ENCODE measurements around the gene PPP2R1B. TPM values are rescaled to one million over a fixed set of nuclear protein-coding genes. Genes with fewer than 3 reads are reported as not detected.

PPP2R1B gene
- total and polyA plus RNA-seq, 2 donors, result 10.5 to 15.4 TPM

DNA sequence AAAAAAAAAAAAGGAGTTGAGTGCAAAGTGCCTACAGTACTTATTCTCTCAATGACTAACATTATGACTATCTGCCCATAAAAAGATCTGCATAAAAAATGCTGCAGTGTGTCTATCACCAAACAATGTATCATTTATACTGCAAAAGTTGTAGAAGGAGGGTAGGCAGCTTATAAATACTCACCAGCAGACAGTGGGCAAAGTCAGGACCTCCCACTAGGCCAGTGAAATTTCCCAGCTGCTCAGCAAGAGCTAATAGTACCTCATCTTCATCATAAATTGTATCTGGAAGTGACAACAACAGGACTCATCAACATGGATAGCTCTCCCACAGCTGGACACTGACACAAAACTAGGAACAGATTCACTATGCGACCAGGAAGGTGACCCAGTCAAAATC, 1.6 kb downstream of the PPP2R1B start:
- H3K4me3 ChIP-seq (ENCODE audit: low read length in 2 of 2), result no peak overlapping the region
- H3K36me3 ChIP-seq (ENCODE audit: control insufficient read depth in 2 of 2, insufficient read depth in 2 of 2, low read length in 1 of 2), result peaks cover 29 to 38% of the 10 kb centered on the region in 2 donors
- no peaks in the 10 kb centered on the region for H3K9me3 ChIP-seq (ENCODE audit: control insufficient read depth in 2 of 2, insufficient read depth in 1 of 2, low read length in 1 of 2)
- no peak for DNase-seq (ENCODE audit: low read depth in 6 of 9, low spot score in 9 of 9)
- 94% methylated on average over 1 of the region's 1 CpG for WGBS
- H3K27me3 ChIP-seq (ENCODE audit: control insufficient read depth in 2 of 2, insufficient read depth in 1 of 2, low read length in 1 of 2), result no peaks in the 10 kb centered on the region
- no peak overlapping the region for H3K27ac ChIP-seq (ENCODE audit: low read depth in 1 of 2, low read length in 1 of 2)
- peaks cover 9 to 11% of the 10 kb centered on the region in 2 donors for H3K4me1 ChIP-seq (ENCODE audit: control insufficient read depth in 2 of 2, insufficient read depth in 2 of 2, low read length in 2 of 2)

DNA sequence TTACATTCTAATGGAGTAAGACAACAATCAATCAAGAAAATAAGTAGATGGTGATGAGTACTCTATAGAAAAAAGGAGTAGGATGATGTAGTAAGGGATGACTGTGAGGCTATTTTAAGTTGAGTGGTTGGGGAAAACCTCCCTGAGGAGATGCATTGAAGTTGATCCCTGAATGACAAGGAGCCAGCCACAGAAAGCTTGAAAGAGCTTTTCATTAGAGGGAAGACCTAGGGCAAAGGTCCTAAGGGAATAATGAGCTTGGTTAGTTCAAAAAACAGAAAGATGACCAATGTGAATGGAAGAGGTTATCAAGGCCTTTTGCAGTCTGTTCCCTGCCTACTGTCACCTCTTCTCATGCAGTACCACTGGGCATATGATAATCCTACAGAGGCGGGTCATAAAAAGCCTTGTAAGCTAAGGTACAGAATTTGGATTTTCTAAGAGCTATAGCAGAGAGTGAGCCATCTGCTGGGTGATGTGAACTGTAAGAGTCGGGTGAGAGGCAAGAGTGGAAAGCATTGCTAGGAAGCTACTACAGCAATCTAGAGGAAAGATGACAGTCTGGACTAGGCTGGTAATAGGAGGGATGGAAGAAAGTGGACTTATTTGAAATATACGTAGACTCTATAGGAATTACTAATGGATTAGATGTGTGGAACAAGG, 3.1 kb downstream of the PPP2R1B start:
- H3K36me3 ChIP-seq (ENCODE audit: control insufficient read depth in 2 of 2, insufficient read depth in 2 of 2, low read length in 1 of 2), result peaks cover 33 to 53% of the 10 kb centered on the region in 2 donors
- no peak overlapping the region for H3K27ac ChIP-seq (ENCODE audit: low read depth in 1 of 2, low read length in 1 of 2)
- no peaks in the 10 kb centered on the region for H3K27me3 ChIP-seq (ENCODE audit: control insufficient read depth in 2 of 2, insufficient read depth in 1 of 2, low read length in 1 of 2)
- no peak for DNase-seq (ENCODE audit: low read depth in 6 of 9, low spot score in 9 of 9)
- H3K9me3 ChIP-seq (ENCODE audit: control insufficient read depth in 2 of 2, insufficient read depth in 1 of 2, low read length in 1 of 2), result no peaks in the 10 kb centered on the region
- H3K4me3 ChIP-seq (ENCODE audit: low read length in 2 of 2), result no peak overlapping the region
- peaks cover 9 to 11% of the 10 kb centered on the region in 2 donors for H3K4me1 ChIP-seq (ENCODE audit: control insufficient read depth in 2 of 2, insufficient read depth in 2 of 2, low read length in 2 of 2)
- 93% methylated on average over 3 of the region's 3 CpGs for WGBS

DNA sequence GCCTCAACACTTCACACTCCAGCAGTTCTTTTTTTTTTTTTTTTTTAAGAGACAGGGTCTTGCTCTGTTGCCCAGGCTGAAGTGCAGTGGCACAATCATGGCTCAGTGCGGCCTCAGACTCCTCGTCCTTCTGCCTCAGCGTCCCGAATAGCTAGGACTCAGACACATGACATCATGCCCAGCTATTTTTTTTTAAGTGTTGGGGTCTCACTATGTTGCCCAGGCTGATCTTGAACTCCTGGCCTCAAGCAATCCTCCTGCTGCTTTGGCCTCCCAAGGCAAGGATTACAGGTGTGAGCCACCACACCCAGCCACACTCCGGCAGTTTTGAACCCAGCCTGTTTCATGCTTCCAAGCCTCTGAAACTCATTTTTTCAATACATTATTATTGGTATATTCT, 3.7 kb downstream of the PPP2R1B start:
- Histone ChIP-seq H3K27ac (ENCODE audit: low read depth in 1 of 2, low read length in 1 of 2) (no peak overlapping the region), H3K4me3 (ENCODE audit: low read length in 2 of 2) (no peak overlapping the region), H3K4me1 (ENCODE audit: control insufficient read depth in 2 of 2, insufficient read depth in 2 of 2, low read length in 2 of 2) (peaks cover 9 to 11% of the 10 kb centered on the region in 2 donors), H3K9me3 (ENCODE audit: control insufficient read depth in 2 of 2, insufficient read depth in 1 of 2, low read length in 1 of 2) (no peaks in the 10 kb centered on the region), H3K36me3 (ENCODE audit: control insufficient read depth in 2 of 2, insufficient read depth in 2 of 2, low read length in 1 of 2) (peaks cover 36 to 58% of the 10 kb centered on the region in 2 donors), H3K27me3 (ENCODE audit: control insufficient read depth in 2 of 2, insufficient read depth in 1 of 2, low read length in 1 of 2) (no peaks in the 10 kb centered on the region)
- no peak for DNase-seq (ENCODE audit: low read depth in 6 of 9, low spot score in 9 of 9)
- 98% methylated on average over 5 of the region's 5 CpGs for WGBS

DNA sequence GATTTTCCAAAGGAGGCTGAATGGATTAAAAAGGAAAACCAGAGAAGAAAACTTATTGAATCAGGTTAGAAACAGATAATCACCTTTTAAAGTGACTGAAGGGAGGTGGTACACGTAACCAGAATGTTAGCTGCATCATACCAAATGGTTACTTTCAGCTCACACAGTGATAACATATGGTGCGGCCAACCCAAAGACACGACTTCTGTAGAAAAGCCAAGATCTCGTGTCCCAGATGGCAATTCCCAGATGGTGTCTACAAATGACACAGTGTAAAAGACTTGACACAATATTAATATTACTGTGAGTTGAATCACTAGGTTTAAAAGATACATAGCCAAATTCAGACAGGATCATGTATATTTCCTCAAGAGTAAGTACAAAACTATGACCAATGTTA, 5.2 kb downstream of the PPP2R1B start:
- Histone ChIP-seq H3K27me3 (ENCODE audit: control insufficient read depth in 2 of 2, insufficient read depth in 1 of 2, low read length in 1 of 2) (no peaks in the 10 kb centered on the region), H3K4me1 (ENCODE audit: control insufficient read depth in 2 of 2, insufficient read depth in 2 of 2, low read length in 2 of 2) (peaks cover 3% of the 10 kb centered on the region in 2 donors), H3K27ac (ENCODE audit: low read depth in 1 of 2, low read length in 1 of 2) (no peak overlapping the region), H3K9me3 (ENCODE audit: control insufficient read depth in 2 of 2, insufficient read depth in 1 of 2, low read length in 1 of 2) (no peaks in the 10 kb centered on the region), H3K4me3 (ENCODE audit: low read length in 2 of 2) (no peak overlapping the region), H3K36me3 (ENCODE audit: control insufficient read depth in 2 of 2, insufficient read depth in 2 of 2, low read length in 1 of 2) (peaks cover 38 to 63% of the 10 kb centered on the region in 2 donors)
- 98% methylated on average over 4 of the region's 4 CpGs for WGBS
- DNase-seq (ENCODE audit: low read depth in 6 of 9, low spot score in 9 of 9), result no peak

DNA sequence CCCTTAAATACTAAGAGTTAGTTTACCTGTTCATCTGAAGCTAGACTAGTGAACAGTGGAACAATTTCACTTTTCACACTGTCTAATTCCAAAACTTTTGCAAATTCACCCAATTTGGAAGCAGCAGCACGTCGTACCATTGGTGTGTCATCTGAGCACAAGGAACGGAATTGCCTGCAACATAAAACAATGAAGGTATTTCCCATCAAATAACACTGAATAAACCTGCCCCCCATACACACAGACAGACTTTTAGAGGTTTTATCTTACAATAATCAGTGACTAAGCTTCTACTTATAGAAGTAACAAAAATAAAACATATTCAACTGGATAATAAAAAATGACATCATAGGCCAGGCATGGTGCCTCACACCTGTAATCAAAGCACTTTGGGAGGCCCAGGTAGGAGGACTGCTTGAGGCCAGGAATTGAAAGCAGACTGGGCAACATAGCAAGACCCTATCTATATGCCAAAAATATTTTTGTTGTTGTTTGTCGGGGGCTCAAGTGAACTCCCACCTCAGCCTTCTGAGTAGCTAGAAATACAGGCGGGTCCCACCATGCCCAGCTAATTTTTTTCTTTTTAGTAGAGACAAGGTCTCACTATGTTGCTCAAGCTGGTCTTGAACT, 6.3 kb downstream of the PPP2R1B start:
- no peak overlapping the region for H3K27ac ChIP-seq (ENCODE audit: low read depth in 1 of 2, low read length in 1 of 2)
- 90% methylated on average over 5 of the region's 5 CpGs for WGBS
- peaks cover 44 to 74% of the 10 kb centered on the region in 2 donors for H3K36me3 ChIP-seq (ENCODE audit: control insufficient read depth in 2 of 2, insufficient read depth in 2 of 2, low read length in 1 of 2)

DNA sequence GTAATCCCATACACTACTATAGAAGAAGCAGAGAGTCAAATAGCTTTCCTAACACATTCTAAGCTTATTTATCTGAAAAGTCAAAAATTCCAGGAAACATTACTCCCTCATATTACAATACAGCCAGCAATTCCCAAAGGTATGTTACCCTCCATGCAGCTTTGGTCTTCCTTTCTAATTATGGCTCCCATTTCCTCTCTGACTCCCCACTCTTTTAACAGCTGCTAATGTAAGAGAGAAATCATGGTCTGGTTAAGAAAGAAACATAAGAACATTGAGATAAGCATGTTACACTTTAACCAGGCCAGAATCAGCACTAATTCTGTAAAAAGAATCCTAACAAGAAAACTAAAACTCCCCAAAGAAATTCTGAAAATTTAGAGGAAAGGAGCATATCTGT, 6.8 kb downstream of the PPP2R1B start:
- Histone ChIP-seq H3K4me1 (ENCODE audit: control insufficient read depth in 2 of 2, insufficient read depth in 2 of 2, low read length in 2 of 2) (no peaks in the 10 kb centered on the region), H3K4me3 (ENCODE audit: low read length in 2 of 2) (no peak overlapping the region), H3K27me3 (ENCODE audit: control insufficient read depth in 2 of 2, insufficient read depth in 1 of 2, low read length in 1 of 2) (no peaks in the 10 kb centered on the region), H3K27ac (ENCODE audit: low read depth in 1 of 2, low read length in 1 of 2) (no peak overlapping the region), H3K36me3 (ENCODE audit: control insufficient read depth in 2 of 2, insufficient read depth in 2 of 2, low read length in 1 of 2) (peaks cover 44 to 77% of the 10 kb centered on the region in 2 donors), H3K9me3 (ENCODE audit: control insufficient read depth in 2 of 2, insufficient read depth in 1 of 2, low read length in 1 of 2) (no peaks in the 10 kb centered on the region)
- DNase-seq (ENCODE audit: low read depth in 6 of 9, low spot score in 9 of 9), result no peak

More for the DNA sequence above, 6.3 kb downstream of the PPP2R1B start:
- H3K4me3 ChIP-seq (ENCODE audit: low read length in 2 of 2), result no peak overlapping the region
- H3K9me3 ChIP-seq (ENCODE audit: control insufficient read depth in 2 of 2, insufficient read depth in 1 of 2, low read length in 1 of 2), result no peaks in the 10 kb centered on the region
- H3K4me1 ChIP-seq (ENCODE audit: control insufficient read depth in 2 of 2, insufficient read depth in 2 of 2, low read length in 2 of 2), result peaks cover 2 to 3% of the 10 kb centered on the region in 2 donors
- no peak for DNase-seq (ENCODE audit: low read depth in 6 of 9, low spot score in 9 of 9)
- H3K27me3 ChIP-seq (ENCODE audit: control insufficient read depth in 2 of 2, insufficient read depth in 1 of 2, low read length in 1 of 2), result no peaks in the 10 kb centered on the region

DNA sequence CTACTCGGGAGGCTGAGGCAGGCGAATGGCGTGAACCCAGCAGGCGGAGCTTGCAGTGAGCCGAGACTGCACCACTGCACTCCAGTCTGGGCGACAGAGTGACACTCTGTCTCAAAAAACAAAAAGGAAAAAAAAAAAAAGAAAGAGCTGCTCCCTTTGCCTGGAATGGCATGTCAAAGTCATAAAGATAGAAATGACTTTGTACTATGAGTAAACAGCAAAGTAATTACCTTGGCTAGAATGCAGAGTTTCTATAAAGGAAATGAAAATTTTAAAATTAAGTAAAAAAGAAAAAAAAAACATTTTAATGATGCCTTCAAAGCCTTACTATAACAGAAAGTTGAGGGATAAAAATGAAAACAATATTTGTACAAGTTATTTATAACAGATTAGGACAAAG, 10.1 kb downstream of the PPP2R1B start:
- no peaks in the 10 kb centered on the region for H3K27me3 ChIP-seq (ENCODE audit: control insufficient read depth in 2 of 2, insufficient read depth in 1 of 2, low read length in 1 of 2)
- WGBS, result 97% methylated on average over 6 of the region's 6 CpGs
- peaks cover 41 to 82% of the 10 kb centered on the region in 2 donors for H3K36me3 ChIP-seq (ENCODE audit: control insufficient read depth in 2 of 2, insufficient read depth in 2 of 2, low read length in 1 of 2)
- no peaks in the 10 kb centered on the region for H3K4me1 ChIP-seq (ENCODE audit: control insufficient read depth in 2 of 2, insufficient read depth in 2 of 2, low read length in 2 of 2)
- DNase-seq (ENCODE audit: low read depth in 6 of 9, low spot score in 9 of 9), result no peak
- H3K27ac ChIP-seq (ENCODE audit: low read depth in 1 of 2, low read length in 1 of 2), result no peak overlapping the region
- no peak overlapping the region for H3K4me3 ChIP-seq (ENCODE audit: low read length in 2 of 2)
- no peaks in the 10 kb centered on the region for H3K9me3 ChIP-seq (ENCODE audit: control insufficient read depth in 2 of 2, insufficient read depth in 1 of 2, low read length in 1 of 2)

DNA sequence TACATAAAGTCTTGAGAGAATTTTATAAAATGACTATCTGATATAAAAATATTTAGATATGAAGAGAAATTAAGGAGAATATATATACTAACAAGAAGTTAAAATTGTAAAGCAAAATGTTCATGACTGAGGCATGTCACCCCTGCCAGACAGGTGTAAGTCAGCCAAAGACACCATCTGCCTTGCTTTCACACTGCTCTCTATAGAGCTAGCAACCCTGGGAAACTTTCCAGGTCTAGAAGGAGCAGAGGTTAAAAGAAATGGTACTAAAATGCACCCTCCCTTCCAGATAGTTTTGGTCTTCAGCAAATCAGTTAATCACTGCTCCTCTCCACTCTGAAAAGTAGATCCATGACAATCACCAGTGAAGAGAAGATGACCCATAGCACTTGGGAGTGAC, 16.5 kb downstream of the PPP2R1B start:
- Histone ChIP-seq H3K27me3 (ENCODE audit: control insufficient read depth in 2 of 2, insufficient read depth in 1 of 2, low read length in 1 of 2) (no peaks in the 10 kb centered on the region), H3K4me1 (ENCODE audit: control insufficient read depth in 2 of 2, insufficient read depth in 2 of 2, low read length in 2 of 2) (no peaks in the 10 kb centered on the region), H3K36me3 (ENCODE audit: control insufficient read depth in 2 of 2, insufficient read depth in 2 of 2, low read length in 1 of 2) (peaks cover 39 to 77% of the 10 kb centered on the region in 2 donors), H3K9me3 (ENCODE audit: control insufficient read depth in 2 of 2, insufficient read depth in 1 of 2, low read length in 1 of 2) (no peaks in the 10 kb centered on the region), H3K4me3 (ENCODE audit: low read length in 2 of 2) (no peak overlapping the region), H3K27ac (ENCODE audit: low read depth in 1 of 2, low read length in 1 of 2) (no peak overlapping the region)
- no peak for DNase-seq (ENCODE audit: low read depth in 6 of 9, low spot score in 9 of 9)

DNA sequence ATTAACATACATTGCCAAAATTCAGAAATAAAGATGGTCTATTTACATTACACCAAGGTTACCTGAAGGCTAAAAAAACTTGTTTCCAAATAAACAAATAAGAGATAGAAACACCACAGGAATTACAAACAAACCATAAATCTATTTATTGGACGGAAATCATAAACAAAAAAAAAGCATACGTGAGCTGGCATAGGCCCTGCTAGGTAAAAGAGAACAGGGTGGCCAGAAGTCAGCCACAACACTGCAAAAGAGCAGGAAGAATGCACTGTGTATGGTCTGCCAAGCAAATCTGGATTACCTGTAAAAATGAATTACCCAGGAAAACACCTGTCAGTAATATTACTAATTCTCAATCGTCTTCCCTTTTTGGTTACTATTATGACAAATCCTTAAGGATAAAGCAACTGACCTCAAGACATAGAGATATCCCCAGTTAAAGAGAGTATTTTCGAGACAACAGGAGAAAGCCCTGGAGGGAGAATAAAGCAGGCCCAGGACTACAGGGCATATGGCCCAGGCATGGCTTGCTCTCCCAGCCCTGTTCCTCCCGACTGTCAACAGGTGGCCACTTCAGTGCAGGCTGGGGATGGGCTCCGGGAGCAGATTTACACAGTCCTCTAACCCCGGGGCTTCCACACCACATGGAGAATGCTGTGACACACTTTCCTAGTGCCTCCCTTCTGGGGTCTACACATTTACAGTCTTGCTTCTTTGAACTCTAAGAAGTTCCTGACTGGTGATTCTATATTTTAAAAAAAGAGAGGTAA, 18.0 kb downstream of the PPP2R1B start:
- no peak for DNase-seq (ENCODE audit: low read depth in 6 of 9, low spot score in 9 of 9)
- Histone ChIP-seq H3K4me3 (ENCODE audit: low read length in 2 of 2) (no peak overlapping the region), H3K27me3 (ENCODE audit: control insufficient read depth in 2 of 2, insufficient read depth in 1 of 2, low read length in 1 of 2) (no peaks in the 10 kb centered on the region), H3K27ac (ENCODE audit: low read depth in 1 of 2, low read length in 1 of 2) (no peak overlapping the region), H3K4me1 (ENCODE audit: control insufficient read depth in 2 of 2, insufficient read depth in 2 of 2, low read length in 2 of 2) (no peaks in the 10 kb centered on the region), H3K36me3 (ENCODE audit: control insufficient read depth in 2 of 2, insufficient read depth in 2 of 2, low read length in 1 of 2) (peaks cover 46 to 79% of the 10 kb centered on the region in 2 donors), H3K9me3 (ENCODE audit: control insufficient read depth in 2 of 2, insufficient read depth in 1 of 2, low read length in 1 of 2) (no peaks in the 10 kb centered on the region)
- WGBS, result 97% methylated on average over 7 of the region's 7 CpGs

All from thymus (tissue), 11 donors.